ENCODE results near the gene ERICH4.

DNA sequence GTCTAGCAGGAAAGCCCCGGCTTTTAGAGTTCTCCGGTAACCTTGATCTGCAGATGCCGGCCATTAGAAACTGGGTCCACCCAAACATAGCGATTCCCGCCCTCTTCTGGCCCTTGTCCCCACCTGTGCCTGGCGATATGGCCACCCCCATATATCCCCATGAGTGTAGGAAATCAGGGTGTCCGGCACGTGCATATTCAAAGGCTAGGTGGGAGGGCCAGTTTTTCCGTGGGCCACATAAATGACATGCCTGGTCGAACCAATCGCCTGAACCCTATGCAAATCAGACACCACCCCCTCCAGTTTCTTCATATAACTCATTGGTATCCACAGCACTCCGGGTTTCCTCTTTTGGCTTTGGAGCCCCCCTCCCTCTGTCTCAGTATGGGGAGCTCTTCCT is 37.4 kb downstream of the ERICH4 start:
- TF ChIP-seq, protein P1, sequence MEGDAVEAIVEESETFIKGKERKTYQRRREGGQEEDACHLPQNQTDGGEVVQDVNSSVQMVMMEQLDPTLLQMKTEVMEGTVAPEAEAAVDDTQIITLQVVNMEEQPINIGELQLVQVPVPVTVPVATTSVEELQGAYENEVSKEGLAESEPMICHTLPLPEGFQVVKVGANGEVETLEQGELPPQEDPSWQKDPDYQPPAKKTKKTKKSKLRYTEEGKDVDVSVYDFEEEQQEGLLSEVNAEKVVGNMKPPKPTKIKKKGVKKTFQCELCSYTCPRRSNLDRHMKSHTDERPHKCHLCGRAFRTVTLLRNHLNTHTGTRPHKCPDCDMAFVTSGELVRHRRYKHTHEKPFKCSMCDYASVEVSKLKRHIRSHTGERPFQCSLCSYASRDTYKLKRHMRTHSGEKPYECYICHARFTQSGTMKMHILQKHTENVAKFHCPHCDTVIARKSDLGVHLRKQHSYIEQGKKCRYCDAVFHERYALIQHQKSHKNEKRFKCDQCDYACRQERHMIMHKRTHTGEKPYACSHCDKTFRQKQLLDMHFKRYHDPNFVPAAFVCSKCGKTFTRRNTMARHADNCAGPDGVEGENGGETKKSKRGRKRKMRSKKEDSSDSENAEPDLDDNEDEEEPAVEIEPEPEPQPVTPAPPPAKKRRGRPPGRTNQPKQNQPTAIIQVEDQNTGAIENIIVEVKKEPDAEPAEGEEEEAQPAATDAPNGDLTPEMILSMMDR (IDR thresholded peaks at IDR 0.05), result no peak
- no peak for TF ChIP-seq POLR2A (IDR thresholded peaks at IDR 0.05)
